Transverse colon (tissue), 4 donors: ENCODE results near the gene F13A1. TPM values are rescaled to one million over a fixed set of nuclear protein-coding genes. Genes with fewer than 3 reads are reported as not detected.

Source experiments
- DNase-seq: peaks from one replicate; pipeline ENCODE4 v3.0.0-alpha.2; 2019
- H3K27ac ChIP-seq, 4 donors: fragments of 200-600 bp; sonication (generic); 2 replicates each; pipeline ENCODE4 v1.5.1; 2016 to 2018; ENCODE audit warnings: inconsistent platforms in 4 of 4
- H3K27me3 ChIP-seq: fragments of 200-600 bp; sonication (generic); 2 replicates; pipeline ENCODE4 v1.5.1; 2017; ENCODE audit warnings: inconsistent platforms
- H3K36me3 ChIP-seq, 4 donors: fragments of 200-600 bp; sonication (generic); 2 replicates each; pipeline ENCODE4 v1.5.1; 2017 to 2019; ENCODE audit warnings: inconsistent platforms in 4 of 4
- H3K4me1 ChIP-seq, 4 donors: fragments of 200-600 bp; sonication (generic); 2 replicates each; pipeline ENCODE4 v1.5.1; 2017 to 2020; ENCODE audit warnings: inconsistent platforms in 4 of 4
- H3K4me3 ChIP-seq, 4 donors: fragments of 200-600 bp; sonication (generic); 1 replicate in 1 of 4; 2 replicates in 3 of 4; pipeline versions ENCODE4 v1.5.1 to v1.6.1; 2017 to 2019; ENCODE audit warnings: inconsistent platforms in 4 of 4
- H3K9me3 ChIP-seq, 2 donors: fragments of 200-600 bp; sonication (generic); 2 replicates each; pipeline ENCODE4 v1.5.1; 2017 to 2019; ENCODE audit warnings: inconsistent platforms in 2 of 2
- EP300 ChIP-seq: sonication (generic); formaldehyde crosslinking; IDR thresholded peaks from one replicate; pipeline ENCODE4 v1.6.1; 2017; ENCODE audit warnings: antibody characterized with exemption, low read depth
- POLR2A ChIP-seq: fragments of 450-650 bp; IDR thresholded peaks from one replicate; pipeline ENCODE4 v1.6.1; 2016; ENCODE audit warnings: antibody characterized with exemption, mild to moderate bottlenecking, moderate library complexity
- POLR2AphosphoS5 ChIP-seq, 3 donors: sonication (generic); formaldehyde crosslinking; IDR thresholded peaks; one replicate each; pipeline ENCODE4 v1.6.1; 2016; ENCODE audit warnings: antibody characterized with exemption in 3 of 3
- WGBS, 2 donors: methylation state at CpG; one replicate each; pipeline ENCODE4 v1.1.5; 2018; ENCODE audit warnings: low coverage in 1 of 2; 5-methylcytosine and 5-hydroxymethylcytosine counted together
- in situ Hi-C, 4 donors: fragments of 200-750 bp; cut with MboI; loops; one replicate each; pipeline versions ENCODE4 v1.15.0 to v1.15.1; 2017; ENCODE audit warnings: low sequenced_read_pairs in 3 of 4, low pct_ligation_motif_present in 1 of 4, low pct_unique_long_range_greater_than_20kb in 1 of 4
- intact Hi-C: fragments of 100-400 bp; cut with DNase I; formaldehyde crosslinking; loops from one replicate; pipeline ENCODE4 v1.15.1; 2023; ENCODE audit warnings: low total_unique reads
- total RNA-seq, 4 donors: library from RNA; depleted of rRNA; stranded (reverse); fragments of >200 nt; gene quantifications; one replicate each; pipeline ENCODE4 v1.1.0, GENCODE V29; 2016
- TF ChIP-seq, protein P1 (sequence below), 5 experiments: fragments of 200-600 bp in 3 of 5; fragments of 450-650 bp in 2 of 5; sonication (generic) in 3 of 5; IDR thresholded peaks; 1 replicate in 2 of 5; 2 replicates in 3 of 5; pipeline ENCODE4 v1.5.1; 2016 to 2017; ENCODE audit warnings: antibody characterized with exemption in 5 of 5, inconsistent platforms in 3 of 5, mild to moderate bottlenecking in 2 of 5, moderate library complexity in 1 of 5

Gene F13A1
- total RNA-seq, 4 donors from 2014 or later = 5.4 to 58.4 (median 27.0) TPM

DNA sequence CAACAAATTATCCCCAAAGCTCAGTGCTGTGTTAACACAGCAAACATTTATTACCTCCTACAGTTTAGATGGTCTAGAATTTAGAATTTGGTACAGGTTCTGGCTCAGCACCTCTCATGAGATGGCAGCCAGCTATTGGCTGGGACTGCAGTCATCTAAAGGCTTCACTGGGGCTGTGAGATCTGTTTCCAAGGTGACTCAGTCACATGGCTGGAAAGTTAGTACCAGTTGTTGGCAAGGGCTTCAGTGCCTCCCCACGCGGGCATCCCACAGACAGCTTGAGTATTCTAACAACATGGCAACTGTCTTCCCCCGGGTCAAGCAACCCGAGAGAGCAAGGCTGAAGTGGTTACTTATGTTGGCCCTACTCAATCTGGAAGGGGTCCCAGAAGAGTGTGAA lies 44.8 kb upstream of the F13A1 start:
- Histone ChIP-seq H3K4me1 (no peaks in the 10 kb centered on the region), H3K27me3 (no peaks in the 10 kb centered on the region), H3K9me3 (no peaks in the 10 kb centered on the region), H3K27ac (no peak overlapping the region), H3K36me3 (no peaks in the 10 kb centered on the region), H3K4me3 (no peak overlapping the region)
- WGBS, 2 donors = 93% methylated on average over 4 of the region's 4 CpGs; no CpG with 5 or more reads in 1 of the 2 donors
- no peak for TF ChIP-seq EP300
- TF ChIP-seq POLR2AphosphoS5 (IDR thresholded peaks at IDR 0.05) = no peak
- TF ChIP-seq, protein P1, sequence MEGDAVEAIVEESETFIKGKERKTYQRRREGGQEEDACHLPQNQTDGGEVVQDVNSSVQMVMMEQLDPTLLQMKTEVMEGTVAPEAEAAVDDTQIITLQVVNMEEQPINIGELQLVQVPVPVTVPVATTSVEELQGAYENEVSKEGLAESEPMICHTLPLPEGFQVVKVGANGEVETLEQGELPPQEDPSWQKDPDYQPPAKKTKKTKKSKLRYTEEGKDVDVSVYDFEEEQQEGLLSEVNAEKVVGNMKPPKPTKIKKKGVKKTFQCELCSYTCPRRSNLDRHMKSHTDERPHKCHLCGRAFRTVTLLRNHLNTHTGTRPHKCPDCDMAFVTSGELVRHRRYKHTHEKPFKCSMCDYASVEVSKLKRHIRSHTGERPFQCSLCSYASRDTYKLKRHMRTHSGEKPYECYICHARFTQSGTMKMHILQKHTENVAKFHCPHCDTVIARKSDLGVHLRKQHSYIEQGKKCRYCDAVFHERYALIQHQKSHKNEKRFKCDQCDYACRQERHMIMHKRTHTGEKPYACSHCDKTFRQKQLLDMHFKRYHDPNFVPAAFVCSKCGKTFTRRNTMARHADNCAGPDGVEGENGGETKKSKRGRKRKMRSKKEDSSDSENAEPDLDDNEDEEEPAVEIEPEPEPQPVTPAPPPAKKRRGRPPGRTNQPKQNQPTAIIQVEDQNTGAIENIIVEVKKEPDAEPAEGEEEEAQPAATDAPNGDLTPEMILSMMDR (IDR thresholded peaks at IDR 0.05) = no peak
- no peak for TF ChIP-seq POLR2A
- in situ Hi-C loops = no loop called here
- DNase-seq = no peak
- intact Hi-C loops = no loop called here

- TF ChIP-seq POLR2AphosphoS5 (IDR thresholded peaks at IDR 0.05) = no peak
- TF ChIP-seq, protein P1 (IDR thresholded peaks at IDR 0.05) = no peak
- TF ChIP-seq POLR2A = no peak
- no peak for TF ChIP-seq EP300
- intact Hi-C loops (no loop called here), in situ Hi-C loops (no loop called here)
- Histone ChIP-seq H3K4me1 (no peaks in the 10 kb centered on the region), H3K27me3 (no peaks in the 10 kb centered on the region), H3K4me3 (no peak overlapping the region), H3K27ac (no peak overlapping the region), H3K36me3 (no peaks in the 10 kb centered on the region), H3K9me3 (no peaks in the 10 kb centered on the region)
- DNase-seq = no peak
- 37 to 69% methylated on average over 3 to 5 of the region's 5 CpGs for WGBS, 2 donors
Observed at GRCh38 chr6:6362056-6362840, 41.8 kb upstream of the F13A1 start.

DNA sequence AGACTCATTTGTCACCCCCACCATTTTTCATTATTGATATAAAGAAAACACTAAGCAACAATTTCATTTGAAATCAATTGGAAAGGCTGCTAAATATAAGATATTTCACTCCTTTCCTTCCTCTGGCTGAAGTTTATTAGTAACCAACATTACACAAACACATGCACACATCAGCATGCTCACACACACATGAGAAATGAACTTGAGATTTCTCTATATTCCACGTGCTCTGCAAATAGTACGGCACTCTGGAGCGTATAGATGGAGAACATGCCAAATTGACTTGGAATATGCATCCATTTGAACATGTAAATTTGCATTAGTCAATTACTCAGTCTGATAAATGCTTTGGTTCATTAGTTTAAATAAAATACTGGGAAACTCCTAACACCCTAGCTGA lies 37.1 kb upstream of the F13A1 start:
- Histone ChIP-seq H3K36me3 (no peaks in the 10 kb centered on the region), H3K27me3 (no peaks in the 10 kb centered on the region), H3K9me3 (no peaks in the 10 kb centered on the region), H3K4me3 (no peak overlapping the region), H3K27ac (no peak overlapping the region), H3K4me1 (no peaks in the 10 kb centered on the region)
- no peak for DNase-seq
- intact Hi-C loops (no loop called here), in situ Hi-C loops (no loop called here)
- 89 to 90% methylated on average over 3 of the region's 3 CpGs for WGBS, 2 donors
- TF ChIP-seq, protein P1 (IDR thresholded peaks at IDR 0.05) = no peak
- TF ChIP-seq POLR2AphosphoS5 (IDR thresholded peaks at IDR 0.05) = no peak
- TF ChIP-seq EP300 = no peak
- no peak for TF ChIP-seq POLR2A

DNA sequence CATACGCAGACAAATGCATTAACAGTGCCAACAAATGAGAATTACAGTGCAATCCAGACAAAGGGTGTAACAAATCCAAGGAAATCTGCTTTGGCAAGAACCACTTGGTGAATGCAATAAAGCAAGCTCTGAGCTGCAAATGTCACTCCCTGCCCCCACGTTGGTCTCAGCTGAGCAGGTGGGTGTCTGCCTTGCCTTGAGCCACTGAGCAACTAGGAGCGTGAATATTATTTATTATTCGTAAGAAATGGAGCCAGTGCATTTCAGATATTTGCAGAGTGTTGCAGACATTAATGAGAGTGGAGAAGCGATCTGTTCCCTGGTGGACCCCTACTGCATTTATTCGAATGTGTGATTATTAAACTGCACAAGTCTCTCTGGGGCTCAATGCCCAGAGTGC lies 36.6 kb upstream of the F13A1 start:
- H3K4me3 ChIP-seq = no peak overlapping the region
- intact Hi-C loops = no loop called here
- no peak for DNase-seq
- 66 to 82% methylated on average over 4 to 6 of the region's 6 CpGs for WGBS, 2 donors
- TF ChIP-seq, protein P1 (IDR thresholded peaks at IDR 0.05) = no peak
- TF ChIP-seq POLR2A (no peak), POLR2AphosphoS5 (IDR thresholded peaks at IDR 0.05) (no peak), EP300 (no peak)
- no peaks in the 10 kb centered on the region for H3K36me3 ChIP-seq
- in situ Hi-C loops = no loop called here
- no peak overlapping the region for H3K27ac ChIP-seq
- H3K9me3 ChIP-seq = no peaks in the 10 kb centered on the region
- no peaks in the 10 kb centered on the region for H3K27me3 ChIP-seq
- H3K4me1 ChIP-seq = no peaks in the 10 kb centered on the region
